ENCODE data around the gene TEX53.

Gene TEX53

DNA sequence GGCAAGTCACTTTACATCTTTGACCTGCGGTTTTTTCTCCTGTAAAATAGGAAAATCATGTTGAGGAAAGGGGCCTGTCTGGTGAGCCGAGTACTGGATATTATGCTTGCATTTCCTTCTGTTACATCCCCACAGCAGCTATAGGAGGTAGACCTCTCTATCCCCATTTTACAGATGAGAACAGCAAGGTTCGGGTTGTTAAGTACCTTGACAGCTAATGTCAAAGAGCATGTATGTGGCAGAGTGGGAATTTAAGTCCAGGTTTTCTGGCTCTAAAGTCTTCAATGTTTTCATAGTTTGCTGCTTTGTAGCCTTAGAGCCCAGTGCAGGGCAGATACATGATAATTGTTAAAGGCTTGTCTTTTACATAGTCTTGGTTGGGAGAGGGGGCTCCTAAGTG, 43.7 kb downstream of the TEX53 start:
- TF ChIP-seq GATA2 (IDR thresholded peaks at IDR 0.05; ENCODE audit: low read depth, low read length), result no peak

DNA sequence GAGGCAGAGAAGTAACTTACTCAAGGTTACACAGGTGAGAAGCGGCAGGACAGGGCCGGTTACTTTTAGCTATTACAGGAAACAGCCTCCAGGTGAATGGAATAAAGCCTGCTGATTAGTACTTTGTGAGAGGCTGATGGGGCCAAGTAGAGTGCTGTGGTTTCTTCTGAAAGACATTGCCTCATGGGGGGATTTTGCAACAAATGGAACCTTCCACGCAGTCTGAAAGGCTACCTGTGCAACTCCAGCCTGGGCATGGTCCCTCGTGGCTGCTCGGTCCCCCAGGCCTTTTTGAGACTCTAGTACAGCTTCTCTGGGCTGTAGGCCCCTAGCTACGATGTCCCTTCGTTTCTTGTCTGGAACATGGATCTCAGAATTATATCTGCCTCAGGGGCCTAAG, 44.5 kb downstream of the TEX53 start:
- TF ChIP-seq GATA3 (IDR thresholded peaks at IDR 0.05; ENCODE audit: low read depth, low read length), result no peak
- TF ChIP-seq GATA2 (IDR thresholded peaks at IDR 0.05; ENCODE audit: low read depth, low read length), result no peak

DNA sequence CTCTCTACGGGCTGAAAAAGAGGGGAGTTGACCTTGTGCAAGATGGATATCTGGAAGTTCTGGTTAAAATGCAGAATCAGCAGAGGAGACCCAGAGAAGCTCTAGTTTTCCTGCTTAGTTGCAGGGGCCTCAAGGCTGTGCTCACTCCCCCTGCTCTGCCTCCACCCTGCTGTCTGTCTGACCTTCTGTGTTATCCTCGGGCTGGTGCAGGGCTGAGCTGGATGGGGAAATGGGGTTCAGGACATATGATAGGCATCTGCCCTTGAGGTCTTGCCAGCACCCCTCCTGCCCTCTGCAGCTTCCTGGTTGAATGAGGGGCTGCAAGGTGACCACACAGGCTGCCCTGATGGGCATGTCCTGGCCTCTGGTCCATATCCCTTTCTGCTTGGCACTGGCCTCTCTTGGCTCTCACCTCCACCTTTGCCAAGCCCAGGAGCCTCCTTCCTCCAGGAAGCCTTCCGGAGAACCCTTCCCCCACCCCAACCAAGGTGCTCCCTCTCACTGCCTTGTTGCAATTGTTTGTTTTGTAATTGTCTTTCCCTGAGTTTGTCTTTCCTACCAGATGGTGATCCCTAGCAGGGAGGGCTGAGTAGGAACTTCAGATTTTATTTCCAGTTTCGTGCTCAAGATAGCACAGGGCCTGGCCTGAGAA, 45.2 kb downstream of the TEX53 start:
- TF ChIP-seq GATA2 (IDR thresholded peaks at IDR 0.05; ENCODE audit: low read depth, low read length) (no peak), GATA3 (IDR thresholded peaks at IDR 0.05; ENCODE audit: low read depth, low read length) (no peak)

DNA sequence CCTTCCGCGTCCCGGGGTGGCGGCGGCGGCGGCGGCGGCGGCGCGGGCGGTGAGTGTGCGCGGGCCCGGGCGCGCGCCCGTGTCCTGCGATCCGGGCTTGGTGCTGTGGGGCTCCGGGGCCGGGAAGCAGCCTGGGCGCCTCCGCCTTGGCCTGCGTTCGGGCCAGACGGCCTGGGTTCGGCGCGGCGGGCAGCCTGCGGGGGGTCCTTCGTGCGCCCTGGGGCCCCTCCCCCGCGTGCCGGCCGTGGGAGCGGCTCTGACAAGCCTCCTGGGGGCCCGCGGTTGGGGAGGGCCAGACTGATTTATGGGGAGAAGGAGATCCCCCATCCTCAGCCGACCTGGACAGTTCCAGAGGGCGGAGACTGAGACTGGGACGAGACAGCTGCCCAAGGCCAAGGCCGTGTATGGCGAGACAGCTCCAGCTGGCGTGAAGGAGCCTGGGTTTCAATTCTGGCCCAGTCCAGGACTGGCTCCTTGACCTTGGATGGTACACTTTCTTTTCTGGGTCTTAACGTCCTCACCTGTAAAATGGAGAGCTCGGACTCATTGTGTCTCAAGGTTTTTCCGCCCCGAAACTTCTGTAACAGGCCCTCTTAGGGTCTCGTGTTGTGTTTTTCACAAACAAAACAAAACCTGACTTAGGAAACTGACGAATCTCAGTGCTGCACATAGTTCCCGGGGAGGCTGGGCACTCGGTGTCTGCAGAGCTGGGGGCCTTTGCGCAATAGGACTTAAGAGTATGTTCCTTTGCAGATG, 45.9 kb downstream of the TEX53 start:
- TF ChIP-seq GATA2 (IDR thresholded peaks at IDR 0.05; ENCODE audit: low read depth, low read length) (no peak), GATA3 (IDR thresholded peaks at IDR 0.05; ENCODE audit: low read depth, low read length) (no peak)

DNA sequence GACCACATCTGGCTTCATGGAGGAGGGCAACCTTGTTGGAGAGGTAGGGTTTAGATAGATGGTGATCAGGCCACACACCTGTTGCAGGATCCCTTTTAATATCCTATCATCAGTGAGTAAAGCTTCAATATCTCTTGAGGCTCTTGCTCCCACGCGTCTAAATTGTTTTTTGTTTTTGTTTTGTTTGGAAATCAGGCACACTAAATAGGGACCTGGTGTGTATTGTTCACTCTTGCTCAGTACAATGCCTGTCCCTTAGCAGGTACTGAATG, 49.1 kb downstream of the TEX53 start:
- no peak for TF ChIP-seq GATA3 (IDR thresholded peaks at IDR 0.05; ENCODE audit: low read depth, low read length)

DNA sequence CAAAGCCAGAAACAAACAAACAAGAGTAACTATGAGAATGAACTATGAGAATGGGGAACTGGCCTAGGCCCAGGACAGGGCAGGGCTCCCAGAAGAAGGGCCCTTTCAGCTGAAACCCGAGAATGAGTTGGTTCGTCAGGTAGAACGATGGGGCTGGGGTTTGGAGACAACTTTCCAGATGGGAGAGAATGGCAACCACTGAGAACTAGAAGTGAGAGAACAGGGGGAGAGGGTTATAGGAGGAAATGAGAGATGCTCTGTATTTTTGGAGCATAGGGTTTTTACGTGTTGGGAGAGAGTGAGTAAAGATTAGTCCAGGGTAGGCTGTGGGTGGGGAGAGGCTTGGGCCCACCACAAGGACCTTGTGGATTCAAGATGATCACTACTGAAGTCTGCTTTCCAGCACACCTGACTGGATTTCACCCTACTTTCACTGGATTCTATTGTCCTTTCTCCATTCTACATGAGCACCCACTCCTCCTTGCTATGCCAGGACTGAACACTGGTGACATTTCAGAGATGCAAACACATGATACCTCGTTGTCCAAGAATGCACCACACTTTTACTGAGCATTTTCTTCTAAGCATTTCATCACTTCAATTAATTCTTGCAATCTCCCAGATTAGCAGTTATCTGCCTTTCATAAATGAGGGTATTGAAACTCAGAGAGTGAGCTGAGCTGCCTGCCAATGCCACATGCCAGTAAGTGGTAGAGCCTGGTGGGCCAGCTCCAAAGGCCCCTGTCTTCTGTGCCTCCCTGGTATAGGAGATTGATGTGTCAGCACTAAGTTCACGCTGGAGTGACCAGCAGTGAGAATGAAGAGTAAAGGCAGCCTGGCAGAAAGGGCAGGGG, 49.7 kb downstream of the TEX53 start:
- TF ChIP-seq GATA3 (IDR thresholded peaks at IDR 0.05; ENCODE audit: low read depth, low read length), result no peak
- no peak for TF ChIP-seq GATA2 (IDR thresholded peaks at IDR 0.05; ENCODE audit: low read depth, low read length)

DNA sequence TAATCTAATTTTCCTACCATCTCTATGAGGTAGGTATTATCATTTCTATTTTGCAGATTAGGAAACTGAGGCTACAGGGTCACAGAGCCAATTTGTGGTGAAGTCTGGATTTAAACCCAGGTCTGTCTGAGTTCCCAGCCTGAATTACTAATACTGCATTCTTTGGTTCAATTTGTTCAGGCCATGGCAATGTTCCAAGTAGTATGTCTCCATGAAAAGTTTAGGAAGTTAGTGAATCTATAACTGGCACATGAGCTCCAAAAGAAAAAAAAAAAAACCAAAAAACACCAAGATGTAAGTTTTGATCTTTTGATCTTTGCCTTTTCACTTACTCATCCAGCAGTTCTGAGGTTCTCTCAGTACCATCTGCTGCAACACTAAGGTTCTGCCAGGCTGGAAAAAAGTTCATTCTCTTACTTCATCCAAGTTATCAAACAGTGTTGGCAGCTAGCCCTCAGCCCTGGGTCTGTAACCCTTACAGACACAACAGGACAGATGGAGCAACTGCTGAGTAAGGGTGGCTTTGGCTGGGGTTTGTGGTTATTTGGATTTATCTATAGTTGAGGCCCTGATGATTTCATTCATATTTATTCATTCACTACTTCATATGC, 50.9 kb downstream of the TEX53 start:
- TF ChIP-seq GATA2 (IDR thresholded peaks at IDR 0.05; ENCODE audit: low read depth, low read length) (no peak), GATA3 (IDR thresholded peaks at IDR 0.05; ENCODE audit: low read depth, low read length) (no peak)
